ENCODE data around the gene MFSD6.
"Not testable (repeated sequence)": the region's sequence is repeated elsewhere in the genome, so short reads cannot be mapped to it uniquely, and the experiment has no call there.

The MFSD6 gene

DNA sequence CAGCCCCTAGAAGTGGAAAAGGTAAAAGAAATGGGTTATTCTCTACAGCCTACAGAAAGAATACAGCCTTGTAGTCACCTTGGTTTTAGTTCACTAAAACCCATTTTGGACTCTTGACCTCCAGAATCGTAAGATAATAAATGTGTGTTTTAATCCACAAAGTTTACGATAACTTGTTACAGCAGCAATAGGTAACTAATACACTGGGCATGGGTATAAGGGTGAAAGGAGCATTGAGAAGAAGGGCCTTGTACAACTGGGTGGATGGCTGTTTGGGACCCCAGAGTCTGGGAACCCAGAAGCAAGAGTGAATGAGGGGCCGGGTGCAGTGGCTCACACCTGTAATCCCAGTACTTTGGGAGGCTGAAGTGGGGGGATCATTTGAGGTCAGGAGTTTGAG, 2.2 kb upstream of the MFSD6 start:
- DNase-seq (ENCODE audit: low read depth): no peak

DNA sequence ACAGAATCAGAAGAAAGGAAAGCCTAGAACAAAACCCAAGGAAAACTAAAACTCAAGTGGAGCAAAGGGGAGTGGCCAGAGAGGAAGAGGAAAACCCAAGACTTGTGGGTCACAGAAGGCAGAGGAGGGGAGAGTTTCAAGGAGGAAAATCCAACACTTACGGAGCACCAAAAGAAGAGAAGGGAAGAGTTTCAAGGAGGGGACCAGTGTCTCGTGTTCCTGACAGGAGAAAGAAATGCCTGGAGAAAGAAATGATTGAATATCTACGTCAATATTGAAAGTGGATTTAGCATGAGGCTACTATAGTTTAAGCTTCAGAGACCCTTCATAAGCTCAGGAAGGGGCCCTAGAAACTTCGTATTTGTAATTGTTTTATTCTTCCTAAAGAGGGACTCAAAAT, 1.4 kb upstream of the MFSD6 start:
- no peak for DNase-seq (ENCODE audit: low read depth)

GRCh38 chr2:190407246-190407661, 901 bp upstream of the MFSD6 start:
- DNase-seq (ENCODE audit: low read depth): no peak

GRCh38 chr2:190408538-190409271, 550 bp downstream of the MFSD6 start:
- peak; percentile 66 for DNase-seq (ENCODE audit: low read depth)

- DNase-seq (ENCODE audit: low read depth): no peak
These were observed 1.5 kb downstream of the MFSD6 start for GRCh38 chr2:190409616-190410015.

DNA sequence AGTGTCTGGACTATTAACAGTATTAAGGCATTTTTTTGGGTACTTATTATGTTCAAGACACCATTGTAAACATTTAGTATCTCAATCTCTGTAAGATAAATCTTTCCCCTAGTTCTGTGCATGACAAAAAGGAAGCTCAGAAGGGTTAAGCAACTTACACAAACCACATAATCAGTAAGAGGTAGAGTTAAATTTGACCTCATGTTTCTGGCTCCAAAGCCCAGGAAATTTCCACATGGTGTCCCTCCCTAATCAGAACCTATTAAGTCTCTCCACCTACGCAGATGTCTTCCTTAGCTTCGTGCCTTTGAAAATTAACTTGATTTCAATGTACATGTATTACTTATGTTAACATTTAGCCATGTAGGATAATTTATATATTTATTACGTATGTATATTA, 2.0 kb downstream of the MFSD6 start:
- no peak for DNase-seq (ENCODE audit: low read depth)

- DNase-seq (ENCODE audit: low read depth): no peak
These were observed 4.8 kb downstream of the MFSD6 start for GRCh38 chr2:190412966-190413365.

DNA sequence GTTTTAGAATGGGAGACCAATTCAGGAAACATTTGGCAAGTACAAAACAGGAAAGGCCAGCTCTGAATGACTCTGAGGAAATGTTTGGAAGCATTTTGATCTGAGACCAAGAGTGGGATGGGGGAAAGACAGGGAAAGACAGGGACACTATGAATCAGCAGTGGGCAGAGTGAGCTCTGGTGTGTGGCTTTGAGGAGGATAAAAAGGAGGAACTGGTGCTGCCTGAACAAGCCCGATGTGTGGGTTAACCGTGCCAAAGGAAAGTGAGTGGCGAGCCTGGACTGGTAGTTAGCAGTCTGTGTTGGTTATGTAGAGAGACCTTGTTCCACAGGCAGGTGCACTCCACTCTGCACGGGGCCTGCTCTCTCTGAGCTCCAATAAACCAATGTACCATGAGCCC, 5.3 kb downstream of the MFSD6 start:
- no peak for DNase-seq (ENCODE audit: low read depth)

DNA sequence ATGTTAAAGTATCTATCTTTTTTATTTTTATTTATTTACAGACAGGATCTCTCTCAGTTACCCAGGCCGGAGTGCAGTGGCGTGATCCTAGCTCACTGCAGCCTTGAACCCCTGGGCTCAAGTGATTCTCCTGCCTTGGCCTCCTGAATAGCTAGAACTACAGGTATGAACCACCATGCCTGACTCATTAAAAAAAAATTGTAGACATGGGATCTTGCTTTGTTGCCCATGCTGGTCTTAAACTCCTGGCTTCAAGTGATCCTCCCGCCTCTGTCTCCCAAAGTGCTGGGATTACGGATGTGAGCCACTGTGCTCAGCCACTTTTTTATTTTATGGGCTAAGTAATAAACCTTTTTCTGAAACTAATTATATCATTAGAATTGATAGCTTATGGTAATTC, 7.1 kb downstream of the MFSD6 start:
- no peak for DNase-seq (ENCODE audit: low read depth)

GRCh38 chr2:190415794-190416775, 7.9 kb downstream of the MFSD6 start:
- DNase-seq (ENCODE audit: low read depth): no peak

GRCh38 chr2:190417045-190417842, 9.1 kb downstream of the MFSD6 start:
- DNase-seq (ENCODE audit: low read depth): no peak

DNA sequence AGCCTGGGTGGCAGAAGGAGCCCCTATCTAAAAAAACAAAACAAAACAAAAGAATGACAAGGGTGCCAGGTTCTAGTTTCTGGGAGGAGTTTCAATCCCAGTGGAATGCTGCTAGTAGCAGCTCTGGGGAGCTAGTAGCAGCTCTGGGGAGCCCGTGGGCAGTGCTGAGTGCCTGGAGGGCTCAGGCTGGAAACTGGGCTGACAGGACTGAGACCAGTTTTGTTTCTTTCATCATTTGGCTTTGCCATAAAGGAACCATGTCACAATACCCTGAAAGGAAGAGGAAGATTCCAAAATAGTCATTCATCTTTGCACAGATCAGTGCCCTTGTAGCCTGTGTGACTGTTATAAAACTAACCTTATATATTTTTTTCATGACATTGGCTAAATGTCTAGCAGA, 10.6 kb downstream of the MFSD6 start:
- no peak for DNase-seq (ENCODE audit: low read depth)

- DNase-seq (ENCODE audit: low read depth): no peak
These were observed 12.6 kb downstream of the MFSD6 start for GRCh38 chr2:190420801-190421200.

DNA sequence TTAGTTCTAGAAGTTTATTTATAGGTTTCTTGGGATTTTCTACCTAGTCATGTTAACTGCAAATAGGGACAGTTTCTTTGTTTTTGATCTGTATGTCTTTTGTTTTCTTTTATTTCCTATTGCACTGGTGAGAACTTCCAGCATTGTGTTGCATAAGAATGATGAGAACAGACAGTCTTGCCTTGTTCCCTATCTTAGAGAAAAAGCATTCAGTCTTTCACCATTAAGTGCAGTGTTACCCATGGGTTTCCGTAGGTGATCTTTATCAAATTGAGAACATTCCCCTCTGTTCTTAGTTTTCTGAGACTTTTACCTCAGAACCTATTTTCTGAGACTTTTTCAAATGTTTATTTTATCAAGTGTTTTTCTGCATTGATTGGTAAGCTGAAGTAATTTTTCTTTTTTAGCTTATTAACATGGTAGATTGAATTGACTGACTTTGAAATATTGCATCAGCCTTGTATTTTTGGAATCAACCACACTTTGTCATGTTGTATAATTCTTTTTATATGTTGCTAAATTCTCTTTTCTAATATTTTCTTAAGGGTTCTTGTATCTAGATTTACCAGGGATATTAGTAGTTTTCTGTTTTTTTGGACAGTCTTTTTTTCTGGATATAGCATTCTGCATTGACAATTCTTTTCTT, 17.2 kb downstream of the MFSD6 start:
- DNase-seq (ENCODE audit: low read depth): no peak

DNA sequence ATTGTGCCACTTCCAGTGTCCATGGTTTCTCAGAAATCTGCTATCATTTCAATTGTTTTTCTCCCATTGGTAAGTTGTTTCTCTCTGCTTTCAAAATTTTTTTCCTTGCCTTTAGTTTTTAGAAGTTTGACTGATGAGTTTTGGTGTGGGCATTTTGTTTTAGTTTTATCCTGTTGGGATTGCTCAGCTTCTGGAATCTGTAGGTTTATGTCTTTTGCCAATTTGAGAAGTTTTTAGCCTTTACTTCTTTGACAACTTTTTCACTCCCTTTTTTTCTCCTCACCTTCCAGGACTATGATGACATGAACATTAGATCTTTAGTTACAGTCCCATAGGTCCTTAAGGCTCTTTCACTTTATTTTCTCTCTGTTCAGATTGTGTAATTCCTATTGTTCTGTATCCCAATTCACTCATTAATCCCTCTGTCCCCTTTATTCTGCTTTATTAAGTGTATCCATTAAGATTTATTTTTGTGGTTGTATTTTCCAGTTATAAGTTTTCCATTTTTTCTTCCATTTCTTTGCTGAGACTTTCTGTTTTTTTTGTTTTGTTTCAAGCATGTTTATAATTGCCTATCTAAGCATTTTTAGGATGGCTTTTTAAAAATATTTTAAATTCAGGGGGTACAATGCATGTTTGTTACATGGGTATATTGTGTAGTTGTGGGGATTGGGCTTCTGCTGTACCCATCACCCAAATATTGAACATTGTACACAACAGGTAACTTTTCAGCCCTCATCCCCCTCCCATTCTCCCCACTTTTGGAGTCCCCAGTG, 17.9 kb downstream of the MFSD6 start:
- DNase-seq (ENCODE audit: low read depth): no peak

DNA sequence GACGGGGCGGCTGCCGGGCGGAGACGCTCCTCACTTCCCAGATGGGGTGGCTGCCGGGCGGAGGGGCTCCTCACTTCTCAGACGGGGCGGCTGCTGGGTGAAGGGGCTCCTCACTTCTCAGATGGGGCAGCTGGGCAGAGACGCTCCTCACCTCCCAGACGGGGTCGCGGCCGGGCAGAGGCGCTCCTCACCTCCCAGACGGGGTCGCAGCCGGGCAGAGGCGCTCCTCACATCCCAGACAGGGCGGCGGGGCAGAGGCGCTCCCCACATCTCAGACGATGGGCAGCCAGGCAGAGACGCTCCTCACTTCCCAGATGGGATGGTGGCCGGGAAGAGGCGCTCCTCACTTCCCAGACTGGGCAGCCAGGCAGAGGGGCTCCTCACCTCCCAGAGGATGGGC, 22.7 kb downstream of the MFSD6 start:
- not testable (repeated sequence) for DNase-seq (ENCODE audit: low read depth)

GRCh38 chr2:190431907-190432306, 23.8 kb downstream of the MFSD6 start:
- no peak for DNase-seq (ENCODE audit: low read depth)

DNA sequence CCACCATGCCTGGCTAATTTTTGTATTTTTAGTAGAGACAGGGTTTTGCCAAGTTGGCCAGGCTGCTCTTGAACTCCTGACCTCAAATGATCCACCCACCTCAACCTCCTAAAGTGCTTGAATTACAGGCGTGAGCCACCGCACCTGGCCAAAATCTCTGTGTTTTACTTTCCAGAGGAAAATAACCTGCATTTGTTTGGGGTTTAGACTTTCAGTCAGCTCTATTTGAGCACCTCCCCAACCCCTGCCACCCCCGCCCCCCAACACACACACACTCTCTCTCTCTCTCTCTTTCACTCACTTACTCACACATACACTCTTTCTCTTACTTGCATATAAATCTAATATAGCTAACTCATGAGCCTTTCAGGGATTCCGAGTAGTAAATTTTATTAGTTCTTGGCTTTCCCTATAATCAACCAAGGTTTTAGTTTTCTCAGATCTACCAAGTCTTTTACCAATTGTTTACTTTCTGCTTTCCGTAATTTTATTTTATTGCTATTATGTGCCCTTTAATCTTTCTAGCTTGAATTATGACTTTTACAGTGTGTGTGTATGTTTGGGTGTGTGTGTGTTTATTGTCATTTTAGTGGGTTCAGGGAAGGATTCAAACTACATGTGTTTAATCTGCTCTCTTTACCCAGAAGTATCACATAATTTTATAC, 24.5 kb downstream of the MFSD6 start:
- no peak for DNase-seq (ENCODE audit: low read depth)

GRCh38 chr2:190435031-190435670, 27.0 kb downstream of the MFSD6 start:
- no peak for DNase-seq (ENCODE audit: low read depth)

DNA sequence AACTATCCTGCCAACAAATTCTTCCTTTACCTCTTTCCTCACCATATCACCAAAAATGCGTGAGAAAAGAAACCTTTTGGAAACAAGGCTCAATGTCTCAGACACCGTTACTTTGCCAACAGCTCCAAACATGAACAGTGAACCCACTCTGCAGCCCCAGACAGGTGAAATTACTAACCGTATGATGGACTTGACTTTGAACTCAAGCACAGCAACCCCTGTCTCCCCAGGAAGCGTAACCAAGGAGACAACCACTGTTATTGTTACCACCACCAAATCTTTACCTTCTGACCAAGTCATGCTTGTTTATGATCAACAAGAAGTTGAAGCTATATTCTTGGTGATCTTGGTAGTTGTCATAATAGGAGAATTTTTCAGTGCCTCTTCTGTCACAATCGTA, 28.4 kb downstream of the MFSD6 start:
- no peak for DNase-seq (ENCODE audit: low read depth)
